Measurements from ENCODE around the gene KIN. TPM values are rescaled to one million over a fixed set of nuclear protein-coding genes. Genes with fewer than 3 reads are reported as not detected.
"Not testable (repeated sequence)": the region's sequence is repeated elsewhere in the genome, so short reads cannot be mapped to it uniquely, and the experiment has no call there.

Gene KIN
- total and polyA plus RNA-seq, 11 donors, result 2.5 to 10.7 (median 5.7) TPM

- H3K4me3 ChIP-seq, result no peak overlapping the region
- ATAC-seq, result no peak
- no peaks in the 10 kb centered on the region for H3K9me3 ChIP-seq
- H3K27me3 ChIP-seq, result no peaks in the 10 kb centered on the region
- H3K36me3 ChIP-seq, result no peaks in the 10 kb centered on the region
- no peaks in the 10 kb centered on the region for H3K4me1 ChIP-seq
- intact Hi-C loops (cut with DNase I), result no loop called here
- no peak for TF ChIP-seq CTCF (IDR thresholded peaks at IDR 0.05)
- TF ChIP-seq POLR2A (IDR thresholded peaks at IDR 0.05), result no peak
- WGBS, 4 donors, result 83 to 94% (median 88%) methylated on average over 5 of the region's 5 CpGs
- no peak overlapping the region for H3K27ac ChIP-seq
- DNase-seq, result no peak
Measured at GRCh38 chr10:7717767-7718166, 70.0 kb downstream of the KIN start.

GRCh38 chr10:7715515-7715914 is 72.3 kb downstream of the KIN start:
- Histone ChIP-seq H3K36me3 (no peaks in the 10 kb centered on the region), H3K27ac (no peak overlapping the region), H3K9me3 (no peaks in the 10 kb centered on the region), H3K27me3 (no peaks in the 10 kb centered on the region), H3K4me3 (no peak overlapping the region), H3K4me1 (no peaks in the 10 kb centered on the region)
- ATAC-seq (no peak), DNase-seq (no peak)
- TF ChIP-seq POLR2A (IDR thresholded peaks at IDR 0.05), result no peak
- no peak for TF ChIP-seq CTCF (IDR thresholded peaks at IDR 0.05)
- intact Hi-C loops (cut with DNase I), result no loop called here
- WGBS, 4 donors, result 84 to 94% (median 92%) methylated on average over 7 of the region's 7 CpGs

GRCh38 chr10:7711075-7711474 is 76.7 kb downstream of the KIN start:
- intact Hi-C loops (cut with DNase I); DNase-seq; H3K36me3 ChIP-seq; H3K27me3 ChIP-seq; H3K4me1 ChIP-seq; H3K9me3 ChIP-seq; H3K4me3 ChIP-seq; H3K27ac ChIP-seq; ATAC-seq: not testable (repeated sequence)
- 78 to 86% (median 85%) methylated on average over 5 of the region's 5 CpGs for WGBS, 4 donors

GRCh38 chr10:7710446-7710845 is 77.3 kb downstream of the KIN start:
- H3K36me3 ChIP-seq, result no peaks in the 10 kb centered on the region
- no peaks in the 10 kb centered on the region for H3K4me1 ChIP-seq
- no peaks in the 10 kb centered on the region for H3K9me3 ChIP-seq
- intact Hi-C loops (cut with DNase I), result no loop called here
- H3K27ac ChIP-seq, result no peak overlapping the region
- DNase-seq (no peak), ATAC-seq (no peak)
- TF ChIP-seq CTCF (IDR thresholded peaks at IDR 0.05) (no peak), POLR2A (IDR thresholded peaks at IDR 0.05) (no peak)
- no peak overlapping the region for H3K4me3 ChIP-seq
- WGBS, 4 donors, result 90 to 94% (median 93%) methylated on average over 1 of the region's 1 CpG
- peaks cover 0 to 10% (median 0%) of the 10 kb centered on the region in 9 donors for H3K27me3 ChIP-seq

- no peak for TF ChIP-seq POLR2A (IDR thresholded peaks at IDR 0.05)
- ATAC-seq, result no peak
- 93 to 98% (median 94%) methylated on average over 4 of the region's 4 CpGs for WGBS, 4 donors
- Histone ChIP-seq H3K4me1 (no peaks in the 10 kb centered on the region), H3K36me3 (no peaks in the 10 kb centered on the region), H3K27me3 (peaks cover 0 to 13% (median 0%) of the 10 kb centered on the region in 9 donors), H3K4me3 (no peak overlapping the region), H3K9me3 (no peaks in the 10 kb centered on the region), H3K27ac (no peak overlapping the region)
- no peak for DNase-seq
- intact Hi-C loops (cut with DNase I), result no loop called here
Measured at GRCh38 chr10:7708832-7709231, 79.0 kb downstream of the KIN start.

Measured in heart left ventricle (tissue), 16 donors.